ENCODE results near the gene PSME3.

DNA sequence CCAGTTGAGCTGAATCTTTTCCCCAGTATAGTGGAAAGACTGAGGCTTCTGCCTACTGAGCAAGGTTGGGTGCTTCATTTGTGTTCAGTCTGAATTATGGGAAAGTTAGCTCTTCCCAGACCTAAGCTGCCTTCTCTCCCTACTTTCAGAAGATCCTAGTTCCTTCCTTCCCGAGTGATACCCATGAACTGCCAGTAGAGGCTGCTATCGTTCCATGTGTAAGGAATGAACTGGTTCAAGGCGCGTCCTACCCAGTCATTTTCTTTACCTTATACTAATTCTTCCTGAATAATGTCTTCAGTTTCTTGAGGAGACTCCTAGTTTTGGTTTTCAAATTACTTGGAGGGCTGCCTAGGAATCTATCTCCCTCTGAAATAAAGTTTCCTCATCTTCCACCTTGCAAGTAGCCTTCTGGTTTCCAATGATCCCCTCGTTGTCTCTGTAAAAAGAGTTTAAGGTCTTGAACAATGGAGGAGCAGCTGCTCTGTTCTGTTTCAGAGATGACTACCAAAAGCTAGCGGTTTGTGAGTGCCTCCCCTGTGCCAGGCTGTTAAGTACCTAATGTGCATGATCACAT lies 10.2 kb downstream of the PSME3 start:
- TF ChIP-seq, protein P1, sequence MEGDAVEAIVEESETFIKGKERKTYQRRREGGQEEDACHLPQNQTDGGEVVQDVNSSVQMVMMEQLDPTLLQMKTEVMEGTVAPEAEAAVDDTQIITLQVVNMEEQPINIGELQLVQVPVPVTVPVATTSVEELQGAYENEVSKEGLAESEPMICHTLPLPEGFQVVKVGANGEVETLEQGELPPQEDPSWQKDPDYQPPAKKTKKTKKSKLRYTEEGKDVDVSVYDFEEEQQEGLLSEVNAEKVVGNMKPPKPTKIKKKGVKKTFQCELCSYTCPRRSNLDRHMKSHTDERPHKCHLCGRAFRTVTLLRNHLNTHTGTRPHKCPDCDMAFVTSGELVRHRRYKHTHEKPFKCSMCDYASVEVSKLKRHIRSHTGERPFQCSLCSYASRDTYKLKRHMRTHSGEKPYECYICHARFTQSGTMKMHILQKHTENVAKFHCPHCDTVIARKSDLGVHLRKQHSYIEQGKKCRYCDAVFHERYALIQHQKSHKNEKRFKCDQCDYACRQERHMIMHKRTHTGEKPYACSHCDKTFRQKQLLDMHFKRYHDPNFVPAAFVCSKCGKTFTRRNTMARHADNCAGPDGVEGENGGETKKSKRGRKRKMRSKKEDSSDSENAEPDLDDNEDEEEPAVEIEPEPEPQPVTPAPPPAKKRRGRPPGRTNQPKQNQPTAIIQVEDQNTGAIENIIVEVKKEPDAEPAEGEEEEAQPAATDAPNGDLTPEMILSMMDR (conservative IDR thresholded peaks at IDR 0.05; ENCODE audit: low read depth in 2 of 2), result peak; percentile 90 to 96
- no peak for TF ChIP-seq EZH2phosphoT487 (IDR thresholded peaks at IDR 0.05; ENCODE audit: unreplicated experiment)
- TF ChIP-seq EZH2 (IDR thresholded peaks at IDR 0.05; ENCODE audit: low read depth, unreplicated experiment), result no peak
- TF ChIP-seq, protein P2, sequence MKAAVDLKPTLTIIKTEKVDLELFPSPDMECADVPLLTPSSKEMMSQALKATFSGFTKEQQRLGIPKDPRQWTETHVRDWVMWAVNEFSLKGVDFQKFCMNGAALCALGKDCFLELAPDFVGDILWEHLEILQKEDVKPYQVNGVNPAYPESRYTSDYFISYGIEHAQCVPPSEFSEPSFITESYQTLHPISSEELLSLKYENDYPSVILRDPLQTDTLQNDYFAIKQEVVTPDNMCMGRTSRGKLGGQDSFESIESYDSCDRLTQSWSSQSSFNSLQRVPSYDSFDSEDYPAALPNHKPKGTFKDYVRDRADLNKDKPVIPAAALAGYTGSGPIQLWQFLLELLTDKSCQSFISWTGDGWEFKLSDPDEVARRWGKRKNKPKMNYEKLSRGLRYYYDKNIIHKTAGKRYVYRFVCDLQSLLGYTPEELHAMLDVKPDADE (IDR thresholded peaks at IDR 0.05), result no peak
- TF ChIP-seq STAT1 (IDR thresholded peaks at IDR 0.05; ENCODE audit: unreplicated experiment), result no peak
- no peak for TF ChIP-seq CREB1 (CRISPR knock-in tag; IDR thresholded peaks at IDR 0.05; ENCODE audit: low read depth)
- no peak for TF ChIP-seq POLR2AphosphoS5 (IDR thresholded peaks at IDR 0.05; ENCODE audit: low read depth)
- TF ChIP-seq, protein P3, sequence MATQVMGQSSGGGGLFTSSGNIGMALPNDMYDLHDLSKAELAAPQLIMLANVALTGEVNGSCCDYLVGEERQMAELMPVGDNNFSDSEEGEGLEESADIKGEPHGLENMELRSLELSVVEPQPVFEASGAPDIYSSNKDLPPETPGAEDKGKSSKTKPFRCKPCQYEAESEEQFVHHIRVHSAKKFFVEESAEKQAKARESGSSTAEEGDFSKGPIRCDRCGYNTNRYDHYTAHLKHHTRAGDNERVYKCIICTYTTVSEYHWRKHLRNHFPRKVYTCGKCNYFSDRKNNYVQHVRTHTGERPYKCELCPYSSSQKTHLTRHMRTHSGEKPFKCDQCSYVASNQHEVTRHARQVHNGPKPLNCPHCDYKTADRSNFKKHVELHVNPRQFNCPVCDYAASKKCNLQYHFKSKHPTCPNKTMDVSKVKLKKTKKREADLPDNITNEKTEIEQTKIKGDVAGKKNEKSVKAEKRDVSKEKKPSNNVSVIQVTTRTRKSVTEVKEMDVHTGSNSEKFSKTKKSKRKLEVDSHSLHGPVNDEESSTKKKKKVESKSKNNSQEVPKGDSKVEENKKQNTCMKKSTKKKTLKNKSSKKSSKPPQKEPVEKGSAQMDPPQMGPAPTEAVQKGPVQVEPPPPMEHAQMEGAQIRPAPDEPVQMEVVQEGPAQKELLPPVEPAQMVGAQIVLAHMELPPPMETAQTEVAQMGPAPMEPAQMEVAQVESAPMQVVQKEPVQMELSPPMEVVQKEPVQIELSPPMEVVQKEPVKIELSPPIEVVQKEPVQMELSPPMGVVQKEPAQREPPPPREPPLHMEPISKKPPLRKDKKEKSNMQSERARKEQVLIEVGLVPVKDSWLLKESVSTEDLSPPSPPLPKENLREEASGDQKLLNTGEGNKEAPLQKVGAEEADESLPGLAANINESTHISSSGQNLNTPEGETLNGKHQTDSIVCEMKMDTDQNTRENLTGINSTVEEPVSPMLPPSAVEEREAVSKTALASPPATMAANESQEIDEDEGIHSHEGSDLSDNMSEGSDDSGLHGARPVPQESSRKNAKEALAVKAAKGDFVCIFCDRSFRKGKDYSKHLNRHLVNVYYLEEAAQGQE (IDR thresholded peaks at IDR 0.05; ENCODE audit: unreplicated experiment), result no peak
- TF ChIP-seq ZNF331 (CRISPR knock-in tag; IDR thresholded peaks at IDR 0.05; ENCODE audit: low read depth), result no peak
- TF ChIP-seq JUNB (IDR thresholded peaks at IDR 0.05; ENCODE audit: unreplicated experiment), result no peak
- no peak for TF ChIP-seq NANOG (IDR thresholded peaks at IDR 0.05; ENCODE audit: borderline replicate concordance)
- TF ChIP-seq ZNF114 (CRISPR knock-in tag; IDR thresholded peaks at IDR 0.05), result no peak
- TF ChIP-seq, protein P4, sequence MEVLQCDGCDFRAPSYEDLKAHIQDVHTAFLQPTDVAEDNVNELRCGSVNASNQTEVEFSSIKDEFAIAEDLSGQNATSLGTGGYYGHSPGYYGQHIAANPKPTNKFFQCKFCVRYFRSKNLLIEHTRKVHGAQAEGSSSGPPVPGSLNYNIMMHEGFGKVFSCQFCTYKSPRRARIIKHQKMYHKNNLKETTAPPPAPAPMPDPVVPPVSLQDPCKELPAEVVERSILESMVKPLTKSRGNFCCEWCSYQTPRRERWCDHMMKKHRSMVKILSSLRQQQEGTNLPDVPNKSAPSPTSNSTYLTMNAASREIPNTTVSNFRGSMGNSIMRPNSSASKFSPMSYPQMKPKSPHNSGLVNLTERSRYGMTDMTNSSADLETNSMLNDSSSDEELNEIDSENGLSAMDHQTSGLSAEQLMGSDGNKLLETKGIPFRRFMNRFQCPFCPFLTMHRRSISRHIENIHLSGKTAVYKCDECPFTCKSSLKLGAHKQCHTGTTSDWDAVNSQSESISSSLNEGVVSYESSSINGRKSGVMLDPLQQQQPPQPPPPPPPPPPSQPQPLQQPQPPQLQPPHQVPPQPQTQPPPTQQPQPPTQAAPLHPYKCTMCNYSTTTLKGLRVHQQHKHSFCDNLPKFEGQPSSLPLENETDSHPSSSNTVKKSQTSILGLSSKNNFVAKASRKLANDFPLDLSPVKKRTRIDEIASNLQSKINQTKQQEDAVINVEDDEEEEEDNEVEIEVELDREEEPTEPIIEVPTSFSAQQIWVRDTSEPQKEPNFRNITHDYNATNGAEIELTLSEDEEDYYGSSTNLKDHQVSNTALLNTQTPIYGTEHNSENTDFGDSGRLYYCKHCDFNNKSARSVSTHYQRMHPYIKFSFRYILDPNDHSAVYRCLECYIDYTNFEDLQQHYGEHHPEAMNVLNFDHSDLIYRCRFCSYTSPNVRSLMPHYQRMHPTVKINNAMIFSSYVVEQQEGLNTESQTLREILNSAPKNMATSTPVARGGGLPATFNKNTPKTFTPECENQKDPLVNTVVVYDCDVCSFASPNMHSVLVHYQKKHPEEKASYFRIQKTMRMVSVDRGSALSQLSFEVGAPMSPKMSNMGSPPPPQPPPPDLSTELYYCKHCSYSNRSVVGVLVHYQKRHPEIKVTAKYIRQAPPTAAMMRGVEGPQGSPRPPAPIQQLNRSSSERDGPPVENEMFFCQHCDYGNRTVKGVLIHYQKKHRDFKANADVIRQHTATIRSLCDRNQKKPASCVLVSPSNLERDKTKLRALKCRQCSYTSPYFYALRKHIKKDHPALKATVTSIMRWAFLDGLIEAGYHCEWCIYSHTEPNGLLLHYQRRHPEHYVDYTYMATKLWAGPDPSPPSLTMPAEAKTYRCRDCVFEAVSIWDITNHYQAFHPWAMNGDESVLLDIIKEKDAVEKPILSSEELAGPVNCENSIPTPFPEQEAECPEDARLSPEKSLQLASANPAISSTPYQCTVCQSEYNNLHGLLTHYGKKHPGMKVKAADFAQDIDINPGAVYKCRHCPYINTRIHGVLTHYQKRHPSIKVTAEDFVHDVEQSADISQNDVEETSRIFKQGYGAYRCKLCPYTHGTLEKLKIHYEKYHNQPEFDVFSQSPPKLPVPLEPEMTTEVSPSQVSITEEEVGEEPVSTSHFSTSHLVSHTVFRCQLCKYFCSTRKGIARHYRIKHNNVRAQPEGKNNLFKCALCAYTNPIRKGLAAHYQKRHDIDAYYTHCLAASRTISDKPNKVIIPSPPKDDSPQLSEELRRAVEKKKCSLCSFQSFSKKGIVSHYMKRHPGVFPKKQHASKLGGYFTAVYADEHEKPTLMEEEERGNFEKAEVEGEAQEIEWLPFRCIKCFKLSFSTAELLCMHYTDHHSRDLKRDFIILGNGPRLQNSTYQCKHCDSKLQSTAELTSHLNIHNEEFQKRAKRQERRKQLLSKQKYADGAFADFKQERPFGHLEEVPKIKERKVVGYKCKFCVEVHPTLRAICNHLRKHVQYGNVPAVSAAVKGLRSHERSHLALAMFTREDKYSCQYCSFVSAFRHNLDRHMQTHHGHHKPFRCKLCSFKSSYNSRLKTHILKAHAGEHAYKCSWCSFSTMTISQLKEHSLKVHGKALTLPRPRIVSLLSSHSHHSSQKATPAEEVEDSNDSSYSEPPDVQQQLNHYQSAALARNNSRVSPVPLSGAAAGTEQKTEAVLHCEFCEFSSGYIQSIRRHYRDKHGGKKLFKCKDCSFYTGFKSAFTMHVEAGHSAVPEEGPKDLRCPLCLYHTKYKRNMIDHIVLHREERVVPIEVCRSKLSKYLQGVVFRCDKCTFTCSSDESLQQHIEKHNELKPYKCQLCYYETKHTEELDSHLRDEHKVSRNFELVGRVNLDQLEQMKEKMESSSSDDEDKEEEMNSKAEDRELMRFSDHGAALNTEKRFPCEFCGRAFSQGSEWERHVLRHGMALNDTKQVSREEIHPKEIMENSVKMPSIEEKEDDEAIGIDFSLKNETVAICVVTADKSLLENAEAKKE (CRISPR knock-in tag; IDR thresholded peaks at IDR 0.05), result no peak

All from GM23338 (cell line).